GM12878 (cell line): ENCODE results near the gene ZNF775. TPM values are rescaled to one million over a fixed set of nuclear protein-coding genes. Genes with fewer than 3 reads are reported as not detected.

ENCODE experiments used
- ATAC-seq: fragments of 200-7000 bp; cut with Tn5 transposase; 3 replicates; pipeline ENCODE4 v1.9.1; 2020; ENCODE audit warnings: mild to moderate bottlenecking, moderate library complexity
- BruUV-seq: library from RNA; stranded (reverse); fragments of 400-500 nt; replicated peaks from 2 replicates; lab custom pipeline; 2021; lab: Mats Ljungman, UMichigan
- CTCF ChIA-PET: fragments of 300-600 bp; sonication (Branson Sonifier 250); formaldehyde crosslinking; extraction: SDS; loops from one replicate; lab custom pipeline; 2021; ENCODE audit warnings: inconsistent platforms; lab: Yijun Ruan, JAX
- POLR2A ChIA-PET: fragments of 350-600 bp; formaldehyde crosslinking; extraction: SDS; loops from one replicate; lab custom pipeline; 2021; ENCODE audit warnings: inconsistent platforms; lab: Charles Lee
- RAD21 ChIA-PET: fragments of 300-600 bp; sonication (Branson Sonifier 250); formaldehyde crosslinking; loops from one replicate; lab custom pipeline; 2023; ENCODE audit warnings: antibody characterized with exemption; ENCODE audit not compliant: unreplicated experiment; lab: Charles Lee
- SMC1A ChIA-PET: fragments of 300-600 bp; sonication (Branson Sonifier 250); formaldehyde crosslinking; loops from one replicate; lab custom pipeline; 2023; ENCODE audit not compliant: unreplicated experiment, uncharacterized antibody; lab: Charles Lee
- DNase-seq: peaks from one replicate; pipeline ENCODE4 v3.0.0-alpha.2; 2011; ENCODE audit warnings: low read depth, low spot score
- FAIRE-seq: peaks from 3 replicates; lab custom pipeline; 2011; peaks lifted over from hg19 to GRCh38; lab: Jason Lieb, UNC
- H2AFZ ChIP-seq: 2 replicates; pipeline ENCODE4 v1.6.0; 2011; ENCODE audit warnings: low read depth, low read length, control low read depth; ENCODE audit not compliant: control insufficient read depth
- H3K27ac ChIP-seq: 2 replicates; pipeline ENCODE4 v1.5.1; 2011; ENCODE audit warnings: control low read depth; ENCODE audit not compliant: control insufficient read depth, insufficient read depth
- H3K27me3 ChIP-seq, 2 experiments: replicated peaks in 1 of 2; 2 replicates each; pipeline versions ENCODE4 v1.6.0 to v1.6.1; 2011; ENCODE audit warnings: low read length in 1 of 2; ENCODE audit not compliant: control insufficient read depth in 2 of 2, insufficient read depth in 2 of 2
- H3K36me3 ChIP-seq, 2 experiments: 2 replicates each; pipeline ENCODE4 v1.5.1; 2011; ENCODE audit warnings: low read length in 1 of 2; ENCODE audit not compliant: control insufficient read depth in 2 of 2, insufficient read depth in 2 of 2
- H3K4me1 ChIP-seq: 2 replicates; pipeline ENCODE4 v1.6.1; 2011; ENCODE audit warnings: mild to moderate bottlenecking, low read length, moderate library complexity, mixed read lengths; ENCODE audit not compliant: control insufficient read depth, insufficient read depth
- H3K4me2 ChIP-seq: 2 replicates; pipeline ENCODE4 v1.6.0; 2011; ENCODE audit warnings: control low read depth; ENCODE audit not compliant: control insufficient read depth, insufficient read depth
- H3K4me3 ChIP-seq: fragments of 200-600 bp; sonication (generic); 2 replicates; pipeline ENCODE4 v1.5.1; 2016
- H3K79me2 ChIP-seq: 2 replicates; pipeline ENCODE4 v1.6.0; 2011; ENCODE audit warnings: low read length; ENCODE audit not compliant: control insufficient read depth, insufficient read depth
- H3K9ac ChIP-seq: 2 replicates; pipeline ENCODE4 v1.8.0; 2011; ENCODE audit warnings: low read length, control low read depth, mixed read lengths; ENCODE audit not compliant: control insufficient read depth, insufficient read depth
- H3K9me3 ChIP-seq: replicated peaks from 3 replicates; pipeline ENCODE4 v1.5.1; 2011; ENCODE audit warnings: mild to moderate bottlenecking, low read length; ENCODE audit not compliant: control insufficient read depth, insufficient read depth
- H4K20me1 ChIP-seq: 2 replicates; pipeline ENCODE4 v1.6.0; 2011; ENCODE audit not compliant: control insufficient read depth, insufficient read depth
- BRCA1 ChIP-seq: IDR thresholded peaks from 2 replicates; pipeline ENCODE4 v1.6.1; 2011; ENCODE audit warnings: low read depth, low read length, improper control_type of control experiment
- E4F1 ChIP-seq: fragments of 450-650 bp; IDR thresholded peaks from 2 replicates; pipeline ENCODE4 v1.6.1; 2018; ENCODE audit warnings: borderline replicate concordance, mild to moderate bottlenecking; ENCODE audit not compliant: partially characterized antibody
- FOS ChIP-seq: IDR thresholded peaks from 3 replicates; pipeline ENCODE4 v1.6.1; 2011; ENCODE audit warnings: borderline replicate concordance; ENCODE audit not compliant: insufficient read length; ENCODE audit errors: extremely low read depth
- IRF3 ChIP-seq: fragments of 450-650 bp; IDR thresholded peaks from 2 replicates; pipeline ENCODE4 v1.6.1; 2014; ENCODE audit warnings: mild to moderate bottlenecking
- MXI1 ChIP-seq: fragments of 150-350 bp; IDR thresholded peaks from 2 replicates; pipeline ENCODE4 v1.6.1; 2011; ENCODE audit warnings: low read depth, mild to moderate bottlenecking, inconsistent platforms, low read length, improper control_type of control experiment
- MYC ChIP-seq: IDR thresholded peaks from 2 replicates; pipeline ENCODE4 v1.6.1; 2011; ENCODE audit warnings: mild to moderate bottlenecking, low read length, moderate library complexity, inconsistent platforms; ENCODE audit not compliant: insufficient read depth, insufficient replicate concordance, insufficient read length, severe bottlenecking
- PML ChIP-seq: IDR thresholded peaks from 2 replicates; pipeline ENCODE4 v1.6.1; 2012; ENCODE audit warnings: low read length, inconsistent platforms
- POLR2A ChIP-seq: IDR thresholded peaks from 2 replicates; pipeline ENCODE4 v1.6.1; 2011; ENCODE audit warnings: low read depth, mild to moderate bottlenecking, low read length
- RUNX3 ChIP-seq: IDR thresholded peaks from 2 replicates; pipeline ENCODE4 v1.6.1; 2012; ENCODE audit warnings: low read length, inconsistent platforms
- SMC3 ChIP-seq: IDR thresholded peaks from 2 replicates; pipeline ENCODE4 v1.6.1; 2011; ENCODE audit warnings: low read length, improper control_type of control experiment, borderline replicate concordance
- SUZ12 ChIP-seq: fragments of 200-600 bp; sonication (generic); IDR thresholded peaks from one replicate; pipeline ENCODE4 v1.6.1; 2018; ENCODE audit warnings: antibody characterized with exemption, mild to moderate bottlenecking; ENCODE audit not compliant: unreplicated experiment
- WGBS: methylation state at CpG from one replicate; pipeline ENCODE4 v1.1.6; 2016; ENCODE audit warnings: low lambda C conversion rate; ENCODE audit not compliant: insufficient replicate concordance, insufficient coverage; ENCODE audit errors: missing lambda C conversion rate; 5-methylcytosine and 5-hydroxymethylcytosine counted together
- in situ Hi-C: fragments of 300-500 bp; cut with MboI; formaldehyde crosslinking; loops from 9 replicates; pipeline ENCODE4 v1.14.3; 2018; ENCODE audit warnings: mixed read lengths
- intact Hi-C: fragments of 100-400 bp; cut with micrococcal nuclease; formaldehyde crosslinking; loops from one replicate; pipeline ENCODE4 v1.14.2; 2022; ENCODE audit not compliant: unreplicated experiment
- polyA plus RNA-seq, 11 experiments: library from polyadenylated mRNA; depleted of rRNA in 4 of 11; unstranded in 6 of 11; stranded (reverse) in 5 of 11; fragments of >200 nt; fragmentation: Nextera tagmentation in 4 of 11; fragmentation: Illumina TruSeq in 1 of 11; extraction: Ambion mirVana in 4 of 11; extraction: Trizol in 1 of 11; gene quantifications; 1 replicate in 1 of 11; 2 replicates in 10 of 11; pipeline versions ENCODE4 v1.2.1 to v1.2.3, GENCODE V29; 2011 to 2016; ENCODE audit warnings: inconsistent platforms in 2 of 11, missing spikeins in 2 of 11, low read depth in 1 of 11
- total RNA-seq, 4 experiments: library from RNA; depleted of rRNA in 3 of 4; stranded (reverse); fragments of >200 nt in 3 of 4; fragmentation: Illumina TruSeq in 1 of 4; extraction: Trizol in 1 of 4; gene quantifications; 2 replicates each; pipeline versions ENCODE4 v1.2.1 to v1.2.3, GENCODE V29; 2013 to 2021

The ZNF775 gene
- total and polyA plus RNA-seq, 10 of the 15 experiments (the other 5 are each of a cell fraction or from before 2014, with no cell fraction given): 0.05 to 14.3 (median 2.1) TPM

GRCh38 chr7:150330211-150330885, 48.8 kb upstream of the ZNF775 start:
- FAIRE-seq: no peak
- Histone ChIP-seq H2AFZ (no peak overlapping the region), H3K9me3 (no peaks in the 10 kb centered on the region), H3K4me1 (no peaks in the 10 kb centered on the region), H3K36me3 (peaks cover 6 to 20% of the 10 kb centered on the region in 2 experiments), H3K27ac (no peak overlapping the region), H3K79me2 (peaks cover under 1% of the 10 kb centered on the region), H3K4me2 (no peak overlapping the region), H3K27me3 (no peaks in the 10 kb centered on the region), H4K20me1 (no peaks in the 10 kb centered on the region), H3K9ac (no peak overlapping the region), H3K4me3 (no peak overlapping the region)
- TF ChIP-seq MYC: no peak
- TF ChIP-seq FOS: no peak
- TF ChIP-seq POLR2A: peak; percentile 9; the same call in 1 of the 2 replicates
- ChIA-PET CTCF (interaction anchor here (0.8 to 1.2 kb wide), 2 partner anchors 19 to 91 kb away, joined by 3 read pairs; no protein-coding TSS in a partner anchor), POLR2A (interaction anchor here (1.3 kb wide), 1 partner anchor 47 kb away, joined by 3 read pairs; no protein-coding TSS in a partner anchor), SMC1A (interaction anchor here (1.2 kb wide), 1 partner anchor 13 kb away, joined by 4 read pairs; no protein-coding TSS in a partner anchor), RAD21 (no interaction called here)
- WGBS: 89% methylated on average over 19 of the region's 19 CpGs
- no peak for ATAC-seq
- DNase-seq: no peak
- intact Hi-C loops: no loop called here
- in situ Hi-C loops: no loop called here
- BruUV-seq: no TSS peak

GRCh38 chr7:150332852-150333635, 46.1 kb upstream of the ZNF775 start:
- FAIRE-seq: no peak
- ChIA-PET RAD21 (no interaction called here), POLR2A (no interaction called here)
- TF ChIP-seq SMC3: no peak
- TF ChIP-seq PML: no peak
- TF ChIP-seq IRF3: no peak
- TF ChIP-seq MXI1: no peak
- no peak for TF ChIP-seq SUZ12
- TF ChIP-seq BRCA1: no peak
- no peak for TF ChIP-seq E4F1
- TF ChIP-seq RUNX3: no peak

More at GRCh38 chr7:150332852-150333635, 46.1 kb upstream of the ZNF775 start:
- DNase-seq (no peak), ATAC-seq (no peak)
- peaks cover 11 to 13% of the 10 kb centered on the region in 2 experiments for H3K36me3 ChIP-seq
- no peaks in the 10 kb centered on the region for H3K79me2 ChIP-seq
- CTCF ChIA-PET: no interaction called here
- no peak overlapping the region for H3K9ac ChIP-seq
- no peak overlapping the region for H3K4me2 ChIP-seq
- no peaks in the 10 kb centered on the region for H3K9me3 ChIP-seq
- no TSS peak for BruUV-seq
- no peaks in the 10 kb centered on the region for H4K20me1 ChIP-seq
- no peaks in the 10 kb centered on the region for H3K27me3 ChIP-seq
- SMC1A ChIA-PET: no interaction called here
- no peak overlapping the region for H2AFZ ChIP-seq
- no peak overlapping the region for H3K27ac ChIP-seq
- no peak overlapping the region for H3K4me3 ChIP-seq
- intact Hi-C loops (no loop called here), in situ Hi-C loops (no loop called here)
- no peaks in the 10 kb centered on the region for H3K4me1 ChIP-seq
- WGBS: 96% methylated on average over 18 of the region's 18 CpGs
